Stimulated activated CD8-positive, alpha-beta memory T cell treated with anti-CD3 and anti-CD28 coated beads, Interleukin-4, amount 100 ng/mL, for 24 hours (primary cell): ENCODE results near the gene FUT8.
"Not testable (repeated sequence)": the region's sequence is repeated elsewhere in the genome, so short reads cannot be mapped to it uniquely, and the experiment has no call there.

ENCODE experiments used
- DNase-seq: peaks from one replicate; pipeline ENCODE4 v3.0.0-alpha.2; 2020; ENCODE audit warnings: low read depth

Gene FUT8

GRCh38 chr14:65453807-65454480, 41.4 kb downstream of the FUT8 start:
- DNase-seq, result no peak

GRCh38 chr14:65456247-65456646, 43.7 kb downstream of the FUT8 start:
- no peak for DNase-seq

DNA sequence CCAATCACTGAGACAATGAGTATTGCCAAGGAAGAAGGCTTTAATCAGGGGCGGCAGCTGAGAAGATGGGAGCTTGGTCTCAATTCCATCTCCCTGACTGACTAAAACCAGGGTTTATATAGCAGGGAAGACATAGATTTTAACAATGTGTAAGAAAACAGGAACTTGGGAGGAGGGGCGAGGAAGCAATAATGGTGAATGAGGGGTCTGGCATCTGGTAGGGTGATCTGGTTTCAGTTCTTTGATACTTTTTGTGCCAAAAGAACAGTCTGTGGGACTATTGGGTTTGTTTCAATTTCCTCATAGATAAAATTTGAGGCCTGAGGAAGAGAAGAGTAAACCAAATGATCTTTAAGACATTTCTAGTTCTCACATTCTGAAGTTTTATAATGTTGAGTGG, 49.2 kb downstream of the FUT8 start:
- no peak for DNase-seq

- no peak for DNase-seq
These were observed 49.9 kb downstream of the FUT8 start for GRCh38 chr14:65462411-65462810.

DNA sequence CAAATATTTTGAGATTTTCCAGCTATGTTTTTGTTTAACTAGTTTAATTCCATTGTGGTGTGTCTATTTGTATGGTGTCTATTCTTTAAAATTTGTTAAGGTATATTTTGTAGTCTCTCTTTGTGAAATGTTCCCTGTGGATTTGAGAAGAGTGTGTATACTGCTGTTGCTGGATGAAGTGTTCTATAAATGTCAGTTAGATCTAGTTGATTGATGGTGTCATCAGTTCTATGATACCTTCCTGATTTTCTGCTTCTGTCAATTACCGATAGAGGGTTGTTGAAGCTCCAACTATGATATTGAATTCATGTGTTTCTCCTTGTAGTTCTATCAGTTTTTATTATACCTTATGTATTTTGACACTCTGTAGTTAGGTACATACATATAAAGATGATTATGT, 53.1 kb downstream of the FUT8 start:
- DNase-seq, result no peak

GRCh38 chr14:65467926-65468325, 55.4 kb downstream of the FUT8 start:
- not testable (repeated sequence) for DNase-seq

- DNase-seq, result no peak
These were observed 57.4 kb downstream of the FUT8 start for GRCh38 chr14:65469903-65470302.

DNA sequence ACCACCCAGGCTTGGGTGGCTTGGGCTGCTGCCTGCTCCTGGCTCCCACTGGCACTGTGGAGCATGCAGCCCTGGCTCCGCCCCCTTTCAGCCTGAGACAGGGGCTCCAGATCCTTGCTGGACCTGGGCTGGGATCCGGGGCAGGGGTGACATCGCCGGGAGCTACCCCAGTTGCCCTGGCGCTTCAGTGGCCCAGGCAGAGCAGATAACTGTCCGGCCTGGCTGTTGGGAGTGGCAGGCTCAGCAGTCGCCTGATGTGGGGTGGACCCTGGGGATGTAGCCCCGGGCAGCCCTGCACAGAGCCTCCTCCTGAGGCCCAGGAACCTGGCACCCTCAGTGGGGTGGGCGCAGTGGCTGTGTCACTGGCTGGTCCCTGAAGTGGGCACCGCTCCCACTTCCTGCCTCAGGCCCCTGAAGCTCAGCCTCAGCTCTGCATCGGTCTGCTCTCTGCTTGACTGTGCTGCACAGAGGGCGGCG, 57.9 kb downstream of the FUT8 start:
- DNase-seq, result no peak

DNA sequence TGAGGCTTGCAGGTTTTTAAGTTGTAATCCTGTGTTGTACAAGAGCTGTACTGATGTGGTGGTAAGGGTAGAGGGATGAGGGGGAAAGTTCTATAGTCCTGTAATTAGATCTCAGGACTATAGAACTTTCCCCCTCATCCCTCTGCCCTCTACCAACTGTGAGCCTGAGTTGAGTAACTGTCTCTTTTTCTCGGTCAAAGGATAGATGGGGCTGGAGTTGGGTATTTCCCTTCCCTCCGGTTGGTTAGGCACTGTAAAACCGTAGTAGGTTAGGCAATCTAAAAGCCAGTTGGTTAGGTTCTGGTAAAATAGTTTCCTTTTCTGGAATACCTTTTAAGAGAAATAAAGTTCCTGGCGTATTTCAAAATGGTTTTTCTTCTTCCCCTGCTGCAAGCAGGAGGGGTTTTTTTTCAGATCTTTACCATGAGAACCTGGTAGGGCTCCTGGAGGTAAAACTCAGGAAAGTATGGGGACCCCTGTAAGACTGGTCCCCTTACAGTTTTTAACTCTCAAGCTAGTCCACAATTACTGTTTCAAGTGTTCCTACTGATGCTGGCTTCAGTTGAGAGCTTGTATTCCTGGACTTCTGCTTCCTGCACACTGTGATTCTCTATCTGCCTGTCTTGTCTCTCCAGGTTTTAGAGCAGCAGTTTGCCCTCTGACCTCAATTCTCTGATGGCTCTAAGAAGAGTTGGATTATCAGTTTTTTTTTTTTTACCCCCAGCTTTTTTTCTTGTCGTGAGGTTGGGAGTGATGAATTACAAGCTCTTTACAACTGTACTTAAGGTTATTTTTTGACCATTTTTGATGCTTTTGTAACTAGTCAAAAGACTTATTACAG, 58.7 kb downstream of the FUT8 start:
- no peak for DNase-seq

DNA sequence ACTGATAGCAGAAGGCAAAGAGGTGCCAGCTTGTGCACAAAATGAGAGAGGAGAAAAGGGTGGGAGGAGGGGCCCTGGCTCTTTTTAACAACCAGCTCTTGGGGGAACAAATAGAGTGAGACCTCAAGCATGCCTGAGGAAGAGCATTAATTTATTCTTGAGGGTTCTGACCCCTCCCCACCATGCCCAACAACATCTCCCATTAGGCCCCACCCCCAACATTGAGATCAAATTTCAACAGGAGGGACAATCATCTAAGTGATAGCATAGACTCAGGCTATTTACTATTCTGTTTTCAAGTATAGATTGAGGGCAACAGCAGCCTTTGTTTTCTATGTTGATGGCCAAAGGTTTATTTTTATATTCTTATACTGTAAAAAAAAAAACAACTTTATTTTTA, 59.7 kb downstream of the FUT8 start:
- DNase-seq, result no peak

GRCh38 chr14:65476273-65476941, 63.9 kb downstream of the FUT8 start:
- no peak for DNase-seq

DNA sequence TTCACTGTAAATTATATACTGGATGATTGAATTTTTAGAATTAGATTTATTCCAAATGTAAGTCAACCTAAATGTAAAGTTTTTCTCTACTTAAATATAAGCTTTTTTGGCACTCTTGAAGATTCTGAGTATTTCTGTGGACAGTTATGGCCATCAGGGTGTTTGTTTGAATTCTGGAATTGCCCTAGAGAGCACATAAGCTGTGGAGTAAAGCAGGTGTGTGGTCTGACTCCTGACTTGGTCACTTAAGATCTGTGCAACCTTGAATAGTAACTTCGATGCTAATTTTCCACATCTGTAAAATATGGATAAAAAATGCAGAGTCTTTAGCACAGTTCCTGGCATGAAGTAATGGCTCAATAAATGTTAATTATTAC, 64.4 kb downstream of the FUT8 start:
- no peak for DNase-seq

DNA sequence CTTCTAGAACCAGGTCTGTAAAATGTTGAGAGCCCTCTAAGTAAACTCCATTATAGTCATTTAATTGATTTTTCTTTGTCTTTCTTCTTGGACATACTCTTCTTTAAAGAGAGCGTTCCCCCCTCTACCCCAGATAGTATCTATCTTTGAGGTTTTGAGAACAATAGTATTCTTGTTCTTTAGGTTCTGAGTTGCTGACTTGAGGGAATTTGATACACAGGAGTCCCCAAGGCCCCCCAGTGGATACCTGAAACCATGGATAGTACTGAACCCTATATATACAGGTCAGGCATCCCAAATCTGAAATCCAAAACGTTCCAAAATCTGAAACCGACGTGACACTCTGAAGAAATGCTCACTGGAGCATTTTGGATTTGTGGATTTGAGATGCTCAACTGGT, 65.5 kb downstream of the FUT8 start:
- no peak for DNase-seq

- no peak for DNase-seq
These were observed 66.1 kb downstream of the FUT8 start for GRCh38 chr14:65478596-65478995.

DNA sequence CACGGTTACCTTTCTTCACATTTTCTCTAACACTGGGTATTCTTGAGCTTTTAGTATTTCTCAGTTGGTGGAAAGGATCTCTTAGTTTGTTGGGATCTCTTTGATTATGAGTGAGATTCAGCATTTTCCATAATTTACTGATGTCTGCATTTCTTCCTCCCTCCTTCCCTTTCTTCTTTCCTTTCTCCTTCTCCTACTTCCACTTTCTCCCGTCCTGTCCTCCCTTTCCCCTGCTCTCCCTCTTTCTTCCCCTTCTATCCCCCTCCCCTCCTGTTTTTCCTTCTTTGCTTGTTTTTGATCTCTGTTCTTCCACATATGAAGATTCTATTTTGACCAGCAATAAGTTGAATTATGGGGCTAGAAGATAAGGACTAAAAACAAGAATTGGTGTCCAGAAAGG, 66.9 kb downstream of the FUT8 start:
- DNase-seq, result no peak

GRCh38 chr14:65482757-65483438, 70.4 kb downstream of the FUT8 start:
- no peak for DNase-seq

GRCh38 chr14:65483647-65484046, 71.1 kb downstream of the FUT8 start:
- DNase-seq, result no peak

GRCh38 chr14:65485516-65485915, 73.0 kb downstream of the FUT8 start:
- DNase-seq, result no peak

GRCh38 chr14:65486863-65487262, 74.3 kb downstream of the FUT8 start:
- DNase-seq, result no peak

DNA sequence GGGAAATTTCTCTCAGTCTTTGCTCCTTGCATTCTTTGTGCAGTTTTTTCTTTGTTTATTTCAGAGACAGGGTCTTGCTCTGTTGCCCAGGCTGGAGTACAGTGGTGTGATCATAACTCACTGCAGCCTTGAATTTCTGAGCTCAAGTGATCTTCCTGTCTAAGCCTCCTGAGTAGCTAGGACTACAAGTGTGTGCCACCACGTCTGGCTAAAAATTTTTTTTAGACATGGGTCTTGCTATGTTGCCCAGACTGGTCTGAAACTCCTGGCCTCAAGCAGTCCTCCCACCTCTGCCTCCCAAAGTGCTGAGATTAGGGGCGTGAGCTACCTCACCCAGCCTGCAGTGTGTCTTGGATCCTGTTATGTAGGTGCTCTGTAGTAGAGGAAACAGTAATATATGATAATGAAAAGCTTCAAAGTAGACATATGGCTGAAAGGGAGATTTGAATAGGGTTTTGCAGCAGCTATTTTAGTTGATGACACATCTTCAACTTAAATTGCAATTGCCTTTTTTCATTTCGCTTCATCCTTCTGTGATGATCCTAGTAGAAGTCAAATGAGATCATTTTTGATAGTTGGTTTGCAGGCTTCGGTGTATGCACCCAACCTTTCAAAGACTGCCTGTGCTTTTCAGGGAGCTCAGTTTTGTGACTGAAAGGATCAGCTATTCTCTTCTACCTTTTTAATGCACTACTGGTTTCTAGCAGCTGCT, 75.4 kb downstream of the FUT8 start:
- DNase-seq, result no peak

- no peak for DNase-seq
These were observed 78.7 kb downstream of the FUT8 start for GRCh38 chr14:65491274-65491673.

GRCh38 chr14:65492266-65492665, 79.7 kb downstream of the FUT8 start:
- DNase-seq, result no peak
